Myocyte (in vitro differentiated cells): ENCODE results near the gene PLK4. TPM values are rescaled to one million over a fixed set of nuclear protein-coding genes. Genes with fewer than 3 reads are reported as not detected.

Source experiments
- DNase-seq: peaks from one replicate; pipeline ENCODE4 v3.0.0-alpha.2; 2012; ENCODE audit warnings: low read depth
- polyA plus RNA-seq: library from polyadenylated mRNA; unstranded; fragments of >200 nt; gene quantifications from one replicate; pipeline ENCODE4 v1.2.1, GENCODE V29; 2012; ENCODE audit warnings: missing spikeins
- total RNA-seq: library from RNA; depleted of rRNA; stranded (reverse); fragments of >200 nt; gene quantifications from 2 replicates; pipeline ENCODE4 v1.2.3, GENCODE V29; 2014

The PLK4 gene
- total RNA-seq: 0.47 and 2.1 TPM in 2 replicates
- 0.20 TPM for polyA plus RNA-seq

- DNase-seq: peak; percentile 96
Observed at GRCh38 chr4:127880763-127881562, at the start of gene PLK4. PLK4 (plus strand) TSS chr4:127880893; CDS start chr4:127881135, 242 bp downstream.

- DNase-seq: no peak
Observed at GRCh38 chr4:127832585-127832984, 48.1 kb upstream of the PLK4 start.

GRCh38 chr4:127843704-127844600 lies 36.7 kb upstream of the PLK4 start:
- no peak for DNase-seq

- DNase-seq: no peak
Observed at GRCh38 chr4:127844601-127845116, 36.0 kb upstream of the PLK4 start.

- DNase-seq: no peak
Observed at GRCh38 chr4:127846061-127846460, 34.6 kb upstream of the PLK4 start.

GRCh38 chr4:127846765-127847164 lies 33.9 kb upstream of the PLK4 start:
- no peak for DNase-seq

- DNase-seq: no peak
Observed at GRCh38 chr4:127849505-127850234, 31.0 kb upstream of the PLK4 start.

GRCh38 chr4:127852661-127853060 lies 28.0 kb upstream of the PLK4 start:
- no peak for DNase-seq

GRCh38 chr4:127856196-127856812 lies 24.4 kb upstream of the PLK4 start:
- DNase-seq: no peak

GRCh38 chr4:127856813-127857447 lies 23.8 kb upstream of the PLK4 start:
- peak; percentile 81 for DNase-seq

GRCh38 chr4:127857641-127858040 lies 23.1 kb upstream of the PLK4 start:
- DNase-seq: no peak

- no peak for DNase-seq
Observed at GRCh38 chr4:127868196-127868595, 12.5 kb upstream of the PLK4 start.

GRCh38 chr4:127870281-127870680 lies 10.4 kb upstream of the PLK4 start:
- no peak for DNase-seq

- peak; percentile 71 for DNase-seq
Observed at GRCh38 chr4:127870688-127871087, 10.0 kb upstream of the PLK4 start.

GRCh38 chr4:127875791-127876190 lies 4.9 kb upstream of the PLK4 start:
- no peak for DNase-seq

GRCh38 chr4:127881563-127881864 lies 821 bp downstream of the PLK4 start:
- no peak for DNase-seq

- DNase-seq: no peak
Observed at GRCh38 chr4:127888559-127888958, 7.9 kb downstream of the PLK4 start.

GRCh38 chr4:127889903-127890302 lies 9.2 kb downstream of the PLK4 start:
- no peak for DNase-seq

- DNase-seq: no peak
Observed at GRCh38 chr4:127896069-127896468, 15.4 kb downstream of the PLK4 start.

- DNase-seq: no peak
Observed at GRCh38 chr4:127896528-127896927, 15.8 kb downstream of the PLK4 start.
